ENCODE results near the gene LRRN3.

The LRRN3 gene

GRCh38 chr7:111080495-111081105, 10.3 kb upstream of the LRRN3 start:
- no peak for DNase-seq

GRCh38 chr7:111081546-111082267, 9.2 kb upstream of the LRRN3 start:
- no peak for DNase-seq

GRCh38 chr7:111082351-111082750, 8.6 kb upstream of the LRRN3 start:
- no peak for DNase-seq

- no peak for DNase-seq
These were observed 7.5 kb upstream of the LRRN3 start for GRCh38 chr7:111083413-111083812.

- no peak for DNase-seq
These were observed 5.6 kb upstream of the LRRN3 start for GRCh38 chr7:111085356-111085755.

GRCh38 chr7:111086532-111086931, 4.4 kb upstream of the LRRN3 start:
- no peak for DNase-seq

- DNase-seq, result no peak
These were observed 2.6 kb upstream of the LRRN3 start for GRCh38 chr7:111088328-111088727.

- DNase-seq, result peak in 1 of 2 experiments; percentile 12
These were observed 1.0 kb upstream of the LRRN3 start for GRCh38 chr7:111089822-111090426.

GRCh38 chr7:111091593-111092358, 849 bp downstream of the LRRN3 start:
- peak in 1 of 2 experiments; percentile 8 for DNase-seq

- DNase-seq, result no peak
These were observed 1.7 kb downstream of the LRRN3 start for GRCh38 chr7:111092406-111093236.

GRCh38 chr7:111093496-111093895, 2.6 kb downstream of the LRRN3 start:
- no peak for DNase-seq

- no peak for DNase-seq
These were observed 3.5 kb downstream of the LRRN3 start for GRCh38 chr7:111094419-111094818.

GRCh38 chr7:111096997-111097396, 6.1 kb downstream of the LRRN3 start:
- DNase-seq, result no peak

- peak; percentile 6 to 10 for DNase-seq
These were observed 7.3 kb downstream of the LRRN3 start for GRCh38 chr7:111098011-111098925.

GRCh38 chr7:111098926-111099250, 8.0 kb downstream of the LRRN3 start:
- DNase-seq, result no peak

- DNase-seq, result no peak
These were observed 11.1 kb downstream of the LRRN3 start for GRCh38 chr7:111101856-111102646.

- DNase-seq, result no peak
These were observed 12.2 kb downstream of the LRRN3 start for GRCh38 chr7:111103136-111103535.

- DNase-seq, result no peak
These were observed 12.8 kb downstream of the LRRN3 start for GRCh38 chr7:111103678-111104274.

- no peak for DNase-seq
These were observed 13.8 kb downstream of the LRRN3 start for GRCh38 chr7:111104710-111105109.

- DNase-seq, result no peak
These were observed 14.3 kb downstream of the LRRN3 start for GRCh38 chr7:111105269-111105668.
